ENCODE results near the gene PACRG.

PACRG gene

DNA sequence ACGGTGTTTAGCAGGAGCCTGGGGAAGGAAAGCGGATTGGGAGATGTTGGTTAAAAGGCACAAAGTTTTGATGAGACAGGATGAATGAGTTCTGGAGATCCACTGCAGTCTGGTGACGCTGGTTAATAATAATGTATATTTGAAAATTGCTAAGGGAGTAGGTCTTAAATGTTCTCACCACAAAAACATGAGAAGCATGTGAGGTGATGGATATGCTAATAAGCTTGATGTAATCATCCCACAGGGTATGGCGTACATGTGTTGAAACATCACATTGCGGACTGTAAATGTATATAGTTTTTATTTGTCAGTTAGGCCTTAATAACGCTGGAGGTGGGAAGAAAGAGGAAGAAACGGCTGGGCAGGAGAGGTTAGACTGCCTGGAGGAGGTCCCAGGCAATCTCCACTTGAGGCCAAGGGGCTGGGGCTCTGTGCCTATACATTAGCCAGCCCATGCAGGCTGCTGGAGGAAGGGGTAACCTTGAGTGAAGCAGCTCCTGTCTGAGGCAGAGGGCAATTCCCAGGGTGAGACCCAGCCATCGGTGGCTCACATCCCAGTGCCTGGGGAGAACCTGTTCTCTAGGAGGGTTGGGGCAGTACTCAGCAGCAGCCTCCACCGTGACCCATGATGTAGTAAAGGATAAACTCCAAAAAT is 498.5 kb downstream of the PACRG start:
- no peak for DNase-seq

DNA sequence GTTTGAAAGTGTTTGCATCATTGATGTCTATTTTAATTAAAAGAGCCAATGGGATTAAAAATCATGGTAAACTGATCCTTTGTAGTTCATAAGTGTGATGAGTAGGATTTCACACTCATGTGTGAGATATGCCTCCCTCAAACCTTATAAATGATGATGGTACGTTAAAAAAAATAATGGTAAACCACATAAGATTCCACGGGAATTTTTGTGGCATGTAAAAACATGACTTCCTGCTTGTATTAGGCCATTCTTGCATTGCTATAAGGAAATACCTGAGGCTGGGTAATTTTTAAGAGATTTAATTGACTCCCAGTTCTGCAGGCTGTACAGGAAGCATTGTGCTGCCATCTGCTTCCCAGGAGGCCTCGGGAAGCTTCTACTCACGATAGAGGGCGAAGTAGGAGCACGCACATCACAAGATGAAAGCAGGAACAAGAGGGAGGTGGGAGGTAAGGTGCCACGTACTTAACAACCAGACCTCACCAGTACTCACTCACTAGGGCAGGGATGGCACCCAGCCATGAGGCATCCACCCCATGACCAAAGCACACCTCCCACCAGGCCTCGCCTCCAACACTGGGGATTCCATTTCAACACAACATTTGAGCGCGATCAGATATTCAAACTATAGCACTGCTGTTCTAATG is 499.2 kb downstream of the PACRG start:
- no peak for DNase-seq

DNA sequence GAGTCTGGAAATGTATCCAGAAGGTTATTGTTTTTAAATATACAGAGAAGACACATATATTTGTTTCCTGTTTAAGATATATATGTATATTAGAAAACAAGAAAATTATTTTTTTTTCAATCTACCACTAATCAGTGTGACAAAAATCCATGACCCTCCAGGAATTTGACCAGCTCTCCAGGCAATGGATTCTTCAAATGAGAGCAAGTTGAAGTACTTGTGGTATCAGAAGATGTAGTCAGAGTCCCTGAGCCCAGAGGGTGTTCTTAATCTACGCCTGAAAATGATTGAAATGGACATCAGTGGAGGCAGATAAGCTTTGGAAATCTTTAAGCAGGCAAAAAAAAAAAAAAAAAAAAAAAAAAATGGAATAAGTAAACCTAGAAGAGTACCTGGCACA is 500.3 kb downstream of the PACRG start:
- DNase-seq: no peak

DNA sequence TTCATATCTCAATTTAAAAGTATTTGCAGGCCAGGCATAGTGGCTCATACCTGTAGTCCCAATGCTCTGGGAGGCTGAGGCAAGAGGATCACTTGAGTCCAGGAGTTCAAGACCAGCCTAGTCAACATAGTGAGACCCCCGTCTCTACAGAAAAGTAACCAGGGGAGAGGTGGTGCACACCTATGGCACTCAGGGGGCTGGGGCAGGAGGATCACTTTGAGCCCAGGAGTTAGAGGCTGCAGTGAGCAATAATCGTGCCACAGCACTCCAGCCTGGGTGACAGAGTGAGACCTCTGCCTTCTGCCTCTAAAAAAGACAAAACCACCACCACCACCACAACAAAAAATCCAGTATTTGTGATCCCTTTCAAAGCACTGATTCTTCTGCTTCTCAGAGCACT is 501.3 kb downstream of the PACRG start:
- no peak for DNase-seq

- DNase-seq: no peak
These were observed 503.1 kb downstream of the PACRG start for GRCh38 chr6:163230901-163231300.

- DNase-seq: no peak
These were observed 503.7 kb downstream of the PACRG start for GRCh38 chr6:163231356-163232014.

DNA sequence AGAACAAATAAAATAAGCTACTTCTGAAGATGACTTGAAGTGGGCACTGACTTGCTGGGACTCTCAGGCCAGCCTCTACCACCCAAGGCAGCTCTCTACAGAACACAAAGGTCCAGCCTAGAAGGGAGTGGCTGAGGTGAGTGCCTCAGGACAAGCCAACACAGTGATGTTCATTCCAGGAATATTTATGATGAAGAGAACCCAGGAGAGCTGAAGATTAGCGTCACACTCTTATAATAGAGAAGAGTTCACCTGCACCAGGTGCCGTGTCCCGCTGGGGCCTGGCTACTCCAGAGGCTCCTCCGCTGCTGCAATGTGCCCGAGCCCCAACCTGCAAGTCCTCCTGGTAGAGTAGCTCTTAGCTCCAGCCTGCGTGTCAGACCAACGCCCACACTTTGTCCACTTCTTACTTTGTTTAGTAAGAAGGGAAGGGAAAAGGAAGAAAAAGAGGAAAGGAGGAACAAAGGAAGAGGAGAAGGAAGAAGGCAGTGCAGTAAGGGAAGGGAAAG is 504.3 kb downstream of the PACRG start:
- no peak for DNase-seq

- no peak for DNase-seq
These were observed 504.9 kb downstream of the PACRG start for GRCh38 chr6:163232649-163233048.

DNA sequence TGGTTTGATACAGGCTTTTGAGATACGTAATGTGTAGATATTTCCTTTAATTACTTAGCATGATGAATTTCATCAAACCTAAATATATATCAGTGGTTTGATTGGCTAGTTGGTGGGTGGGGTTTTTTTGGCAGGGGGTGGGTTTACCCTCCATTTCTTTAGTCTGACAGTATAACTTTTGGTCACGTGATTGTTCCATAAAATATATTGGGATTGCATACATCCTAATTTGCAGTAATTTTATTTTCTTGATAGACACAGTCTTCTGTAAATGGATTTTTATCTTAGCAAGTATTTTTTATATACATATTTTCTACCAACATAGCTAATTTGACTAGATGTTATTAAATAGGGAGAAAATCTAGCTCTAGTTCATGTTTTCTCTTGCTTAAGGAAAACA is 509.3 kb downstream of the PACRG start:
- no peak for DNase-seq

- no peak for DNase-seq
These were observed 512.0 kb downstream of the PACRG start for GRCh38 chr6:163239572-163240340.

GRCh38 chr6:163240556-163240955 is 512.8 kb downstream of the PACRG start:
- DNase-seq: no peak

GRCh38 chr6:163241683-163242082 is 513.9 kb downstream of the PACRG start:
- no peak for DNase-seq

GRCh38 chr6:163243083-163243482 is 515.3 kb downstream of the PACRG start:
- DNase-seq: no peak

DNA sequence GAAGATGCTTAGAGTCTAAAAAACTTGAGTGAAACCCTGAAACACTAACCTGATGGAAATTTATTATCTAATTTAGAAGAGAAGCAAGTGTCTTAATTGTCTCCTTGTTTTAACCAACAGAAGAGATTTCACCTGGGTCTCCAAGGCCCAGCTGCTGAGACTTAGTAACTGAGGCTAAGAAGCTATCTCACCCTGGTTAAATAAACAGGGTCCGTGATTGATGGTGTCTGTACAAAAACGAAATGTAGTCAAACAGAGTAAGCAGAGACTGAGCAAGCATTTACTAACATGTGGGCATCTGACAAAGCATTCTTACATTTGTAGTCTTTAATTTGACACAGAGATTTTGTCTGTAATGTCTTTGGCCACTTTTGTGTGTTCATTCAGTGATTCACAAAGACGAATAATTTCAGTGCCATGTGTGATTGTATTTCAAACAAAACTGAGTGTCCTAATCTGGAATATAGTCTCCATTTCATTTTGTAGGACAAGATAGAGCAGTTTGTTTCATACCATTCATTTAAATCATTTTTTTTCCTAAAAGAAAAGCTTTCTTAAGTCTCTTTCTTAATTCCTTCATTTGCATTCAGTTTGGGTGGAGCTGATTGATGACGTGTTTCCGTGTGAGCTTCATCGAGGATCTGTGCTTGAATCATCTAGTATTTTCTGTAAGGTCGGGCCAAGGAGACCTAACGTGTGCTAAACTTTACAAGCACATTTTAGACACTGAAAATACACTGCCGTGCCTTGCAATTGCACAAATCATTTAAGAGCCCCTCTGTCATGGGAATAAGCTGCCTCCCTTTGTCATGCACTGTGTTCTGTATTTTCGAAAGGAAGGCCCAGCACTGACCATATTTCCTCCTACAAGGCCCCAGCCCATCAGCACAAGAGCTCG is 516.2 kb downstream of the PACRG start:
- no peak for DNase-seq

DNA sequence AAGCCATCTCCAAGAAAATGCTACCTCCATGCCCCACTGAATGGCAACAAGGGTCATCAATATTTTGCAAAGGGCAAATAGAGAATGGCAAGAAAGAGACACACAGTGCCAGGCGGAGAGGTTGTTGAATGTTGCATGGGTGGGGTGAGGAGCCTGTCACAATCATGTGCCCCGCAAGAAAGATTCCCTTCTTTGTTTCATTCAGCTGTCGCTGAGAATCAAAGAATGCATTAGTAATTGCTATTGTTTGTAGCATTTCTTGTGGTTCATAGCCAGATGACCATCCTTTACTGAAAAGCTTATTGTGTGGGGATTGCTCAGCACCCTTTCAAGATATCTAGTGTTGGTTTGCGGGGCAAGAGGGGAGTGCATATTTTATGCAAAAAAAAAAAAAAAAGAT is 520.3 kb downstream of the PACRG start:
- no peak for DNase-seq

GRCh38 chr6:163249651-163250101 is 521.9 kb downstream of the PACRG start:
- DNase-seq: no peak

DNA sequence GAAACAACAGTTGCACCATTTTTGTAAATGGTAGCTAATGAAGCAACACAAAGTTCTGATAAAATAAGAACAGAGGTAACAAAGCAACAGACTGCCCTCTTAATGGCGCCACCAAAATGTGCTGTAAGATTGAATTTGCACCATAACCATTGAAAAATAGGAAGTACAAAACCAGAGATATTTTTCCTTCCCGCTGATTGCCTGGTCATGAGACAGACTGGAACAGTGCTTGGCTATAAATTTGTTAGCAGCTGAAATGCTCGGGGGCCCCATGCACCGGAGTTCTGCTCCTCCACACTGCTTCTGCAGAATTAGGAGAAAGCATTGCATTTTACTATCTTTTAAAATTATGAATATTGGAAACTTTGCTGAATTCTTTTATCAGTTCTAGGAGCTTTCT is 522.3 kb downstream of the PACRG start:
- DNase-seq: no peak

DNA sequence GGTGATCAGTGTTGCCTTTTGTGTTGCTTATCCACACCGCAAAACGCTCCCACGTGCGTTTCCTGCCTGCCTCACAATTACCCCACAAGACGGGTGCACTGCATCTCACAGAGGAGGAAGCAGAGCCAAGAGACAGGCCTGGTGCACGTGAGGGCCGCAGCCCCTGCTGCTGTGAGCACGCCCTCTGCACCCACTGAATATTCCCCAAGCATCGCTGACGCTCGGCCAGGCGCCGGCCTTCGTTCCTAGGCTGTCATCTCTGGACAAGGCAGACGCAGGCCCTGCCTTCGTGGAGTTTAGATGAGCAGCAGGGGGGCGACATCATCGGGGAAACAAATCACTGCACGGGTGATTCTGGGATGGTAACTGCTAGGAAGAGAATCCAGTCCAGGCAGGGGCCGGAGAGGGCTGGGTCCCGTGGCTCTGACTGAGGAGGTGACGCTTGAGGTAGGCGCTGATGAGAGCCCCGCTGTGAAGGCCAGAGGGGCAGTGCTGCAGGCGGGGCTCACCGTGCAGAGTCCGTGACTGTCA is 524.4 kb downstream of the PACRG start:
- DNase-seq: no peak

DNA sequence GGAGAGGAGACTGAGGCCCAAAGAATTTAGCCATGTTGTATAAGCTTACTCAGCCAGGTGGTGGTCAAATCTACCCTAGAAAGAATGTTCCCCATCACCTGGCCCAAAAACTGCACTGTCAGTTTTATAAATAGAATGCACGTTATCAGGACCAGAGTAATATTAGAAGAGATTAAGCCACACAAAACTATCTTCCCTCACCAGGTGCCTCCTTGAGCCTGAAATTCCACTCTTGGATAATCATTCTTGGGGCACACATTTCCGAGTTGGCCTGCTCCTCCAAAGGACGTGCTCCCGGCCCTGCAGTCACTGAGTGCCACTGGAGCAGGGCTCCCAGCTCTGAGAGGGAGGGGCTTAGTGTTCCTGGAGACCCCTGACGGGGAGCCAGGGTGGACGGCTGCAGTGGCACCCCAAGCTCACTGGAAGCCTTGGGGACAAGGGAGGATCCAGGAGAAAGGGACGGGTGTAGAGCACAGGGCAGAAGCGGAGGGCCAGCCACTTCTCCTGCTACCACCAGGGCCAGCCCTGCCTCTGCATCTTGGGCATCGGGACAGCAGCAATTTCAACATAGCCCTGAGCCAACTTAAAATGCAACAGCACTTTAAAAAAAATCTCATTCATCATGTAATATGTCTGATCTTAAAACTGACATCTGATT is 525.9 kb downstream of the PACRG start:
- DNase-seq: no peak

DNA sequence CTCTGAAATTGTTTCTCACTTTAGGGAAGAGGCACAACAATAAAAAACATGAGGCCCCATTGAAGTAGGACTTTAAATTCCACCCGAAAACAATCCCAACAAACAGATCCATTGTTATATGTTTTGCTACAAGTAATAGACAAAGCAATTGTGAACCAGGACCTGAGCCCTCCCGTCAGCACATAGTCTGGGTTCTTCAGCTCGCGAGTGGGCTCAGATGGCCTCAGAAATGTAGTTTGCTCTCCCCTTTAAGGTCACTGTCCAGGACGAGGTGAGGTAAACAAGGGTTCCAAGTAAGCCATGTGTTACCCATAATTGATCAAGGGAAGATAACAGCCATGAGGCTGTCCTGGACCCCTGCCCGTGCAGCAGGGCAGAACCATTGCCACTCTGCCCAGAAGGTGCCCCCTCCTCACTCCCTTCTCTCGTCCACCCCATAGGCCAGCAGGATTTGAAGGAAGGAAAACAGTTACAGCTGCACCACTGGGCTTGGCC is 526.6 kb downstream of the PACRG start:
- no peak for DNase-seq

DNA sequence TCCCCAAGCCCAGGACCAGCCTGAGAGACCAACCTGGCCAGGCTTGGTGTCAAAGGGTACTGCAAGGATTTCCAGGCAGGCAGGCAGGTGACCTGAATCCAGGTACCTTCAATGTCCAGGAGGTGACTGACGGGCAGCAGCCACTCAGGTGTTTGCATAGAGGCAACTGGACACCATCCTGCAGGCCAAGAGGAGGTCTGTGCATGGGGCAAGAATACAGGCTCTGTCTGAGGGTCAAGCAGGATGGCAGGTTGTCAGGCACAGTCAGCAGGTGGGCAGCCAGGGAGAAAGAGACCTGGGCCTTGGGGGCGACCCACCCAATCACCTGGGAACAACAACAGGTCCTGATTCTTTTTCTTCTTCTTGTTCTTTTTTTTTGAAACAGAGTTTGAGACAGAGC is 527.5 kb downstream of the PACRG start:
- DNase-seq: no peak
